Activated B cell treated with CpG ODN at 0.5 μM for 24 hours (primary cell): ENCODE measurements around the gene PI4KA. TPM values are rescaled to one million over a fixed set of nuclear protein-coding genes. Genes with fewer than 3 reads are reported as not detected.
"Not testable (repeated sequence)": the region's sequence is repeated elsewhere in the genome, so short reads cannot be mapped to it uniquely, and the experiment has no call there.

Experiments used
- ATAC-seq: fragments of 200-7000 bp; cut with Tn5 transposase; one replicate; pipeline ENCODE4 v1.10.0; 2021; ENCODE audit warnings: low read depth, mild to moderate bottlenecking, moderate library complexity
- CTCF ChIA-PET: fragments of 350-600 bp; sonication (Branson Sonifier 250); formaldehyde crosslinking; loops from one replicate; lab custom pipeline; 2021; ENCODE audit warnings: antibody characterized with exemption; lab: Charles Lee
- POLR2A ChIA-PET: fragments of 350-600 bp; sonication (Branson Sonifier 250); formaldehyde crosslinking; loops from one replicate; lab custom pipeline; 2021; ENCODE audit warnings: antibody characterized with exemption; lab: Charles Lee
- DNase-seq: peaks from one replicate; pipeline ENCODE4 v3.0.0; 2022
- H3K27ac Mint-ChIP-seq: one replicate; pipeline ENCODE4 v1.8.0; 2020; ENCODE audit warnings: mixed read lengths
- H3K27me3 Mint-ChIP-seq: one replicate; pipeline ENCODE4 v1.8.0; 2021; ENCODE audit warnings: mixed read lengths
- H3K36me3 Mint-ChIP-seq: one replicate; pipeline ENCODE4 v1.8.0; 2021; ENCODE audit warnings: low read depth, mixed read lengths
- H3K4me1 Mint-ChIP-seq: one replicate; pipeline ENCODE4 v1.8.0; 2021; ENCODE audit warnings: mixed read lengths
- H3K4me3 Mint-ChIP-seq: one replicate; pipeline ENCODE4 v1.8.0; 2020; ENCODE audit warnings: mild to moderate bottlenecking, mixed read lengths
- H3K9me3 Mint-ChIP-seq: one replicate; pipeline ENCODE4 v1.8.0; 2020; ENCODE audit warnings: mixed read lengths
- intact Hi-C: fragments of 100-400 bp; cut with micrococcal nuclease; formaldehyde crosslinking; loops from one replicate; pipeline ENCODE4 v1.15.1; 2024
- total RNA-seq: library from RNA; stranded (reverse); gene quantifications from 2 replicates; pipeline ENCODE4 v1.2.3, GENCODE V29; 2022
- TF ChIP-seq, protein P1 (sequence below): fragments of 200-600 bp; IDR thresholded peaks from one replicate; pipeline ENCODE4 v1.8.0; 2022; ENCODE audit warnings: antibody characterized with exemption, mild to moderate bottlenecking

PI4KA gene
- total RNA-seq, 1 donor from 2014 or later: 114 TPM

- intact Hi-C loops: no loop called here
- POLR2A ChIA-PET: no interaction called here
- TF ChIP-seq, protein P1, sequence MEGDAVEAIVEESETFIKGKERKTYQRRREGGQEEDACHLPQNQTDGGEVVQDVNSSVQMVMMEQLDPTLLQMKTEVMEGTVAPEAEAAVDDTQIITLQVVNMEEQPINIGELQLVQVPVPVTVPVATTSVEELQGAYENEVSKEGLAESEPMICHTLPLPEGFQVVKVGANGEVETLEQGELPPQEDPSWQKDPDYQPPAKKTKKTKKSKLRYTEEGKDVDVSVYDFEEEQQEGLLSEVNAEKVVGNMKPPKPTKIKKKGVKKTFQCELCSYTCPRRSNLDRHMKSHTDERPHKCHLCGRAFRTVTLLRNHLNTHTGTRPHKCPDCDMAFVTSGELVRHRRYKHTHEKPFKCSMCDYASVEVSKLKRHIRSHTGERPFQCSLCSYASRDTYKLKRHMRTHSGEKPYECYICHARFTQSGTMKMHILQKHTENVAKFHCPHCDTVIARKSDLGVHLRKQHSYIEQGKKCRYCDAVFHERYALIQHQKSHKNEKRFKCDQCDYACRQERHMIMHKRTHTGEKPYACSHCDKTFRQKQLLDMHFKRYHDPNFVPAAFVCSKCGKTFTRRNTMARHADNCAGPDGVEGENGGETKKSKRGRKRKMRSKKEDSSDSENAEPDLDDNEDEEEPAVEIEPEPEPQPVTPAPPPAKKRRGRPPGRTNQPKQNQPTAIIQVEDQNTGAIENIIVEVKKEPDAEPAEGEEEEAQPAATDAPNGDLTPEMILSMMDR: no peak
- H3K4me1 Mint-ChIP-seq: no peaks in the 10 kb centered on the region
- H3K4me3 Mint-ChIP-seq: no peak overlapping the region
- ATAC-seq: no peak
- no peak for DNase-seq
- H3K27me3 Mint-ChIP-seq: peaks cover 21% of the 10 kb centered on the region
- H3K9me3 Mint-ChIP-seq: no peaks in the 10 kb centered on the region
- H3K36me3 Mint-ChIP-seq: no peaks in the 10 kb centered on the region
- H3K27ac Mint-ChIP-seq: no peak overlapping the region
- CTCF ChIA-PET: no interaction called here
These were observed 185.1 kb downstream of the PI4KA start for GRCh38 chr22:20673295-20674195.

GRCh38 chr22:20672732-20673131 is 185.9 kb downstream of the PI4KA start:
- no peak for ATAC-seq
- POLR2A ChIA-PET: no interaction called here
- H3K9me3 Mint-ChIP-seq: no peaks in the 10 kb centered on the region

GRCh38 chr22:20672082-20672424 is 186.6 kb downstream of the PI4KA start:
- ATAC-seq: no peak
- CTCF ChIA-PET: no interaction called here
- no peak for DNase-seq
- Mint-ChIP-seq H3K27me3 (peaks cover 18% of the 10 kb centered on the region), H3K9me3 (no peaks in the 10 kb centered on the region), H3K4me3 (no peak overlapping the region), H3K36me3 (no peaks in the 10 kb centered on the region), H3K27ac (no peak overlapping the region), H3K4me1 (no peaks in the 10 kb centered on the region)
- TF ChIP-seq, protein P1: no peak
- POLR2A ChIA-PET: no interaction called here
- intact Hi-C loops: no loop called here

More at GRCh38 chr22:20672732-20673131, 185.9 kb downstream of the PI4KA start:
- CTCF ChIA-PET: no interaction called here
- Mint-ChIP-seq H3K36me3 (no peaks in the 10 kb centered on the region), H3K4me1 (no peaks in the 10 kb centered on the region), H3K4me3 (no peak overlapping the region), H3K27me3 (peaks cover 18% of the 10 kb centered on the region), H3K27ac (no peak overlapping the region)
- TF ChIP-seq, protein P1: no peak
- intact Hi-C loops: no loop called here
- no peak for DNase-seq

DNA sequence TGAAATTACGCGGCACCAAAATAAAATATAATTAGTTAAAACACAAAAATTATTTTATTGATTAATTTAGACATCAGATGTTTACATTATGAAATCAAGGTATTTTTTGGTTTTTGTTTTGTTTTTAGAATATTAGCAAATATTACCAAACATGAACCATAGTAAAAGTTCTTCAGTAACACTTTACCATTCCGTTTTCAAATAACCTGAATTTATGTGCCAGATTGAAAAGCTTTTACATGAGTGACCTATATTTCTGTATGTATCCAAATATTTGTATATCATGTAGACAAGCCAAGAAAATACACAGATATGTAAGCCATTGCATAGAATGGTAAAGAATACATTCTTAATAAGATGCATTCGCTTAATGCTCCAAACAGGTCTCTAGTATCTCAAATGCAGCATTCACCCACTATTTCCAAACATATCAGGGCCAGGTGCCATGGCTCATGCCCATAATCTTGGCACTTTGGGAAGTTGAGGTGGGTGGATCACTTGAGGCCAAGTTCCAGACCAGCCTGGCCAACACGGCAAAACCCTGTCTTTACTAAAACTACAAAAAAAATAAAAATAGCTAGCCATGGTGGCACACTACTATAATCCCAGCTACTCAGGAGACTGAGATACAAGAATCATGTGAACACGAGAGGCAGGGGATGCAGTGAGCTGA is 187.1 kb downstream of the PI4KA start:
- H3K36me3 Mint-ChIP-seq: no peaks in the 10 kb centered on the region
- ATAC-seq: no peak
- H3K4me3 Mint-ChIP-seq: no peak overlapping the region
- no peak for DNase-seq
- H3K27ac Mint-ChIP-seq: no peak overlapping the region
- intact Hi-C loops: no loop called here
- TF ChIP-seq, protein P1: no peak
- ChIA-PET CTCF (no interaction called here), POLR2A (no interaction called here)
- H3K4me1 Mint-ChIP-seq: no peaks in the 10 kb centered on the region
- peaks cover 15% of the 10 kb centered on the region for H3K27me3 Mint-ChIP-seq
- no peaks in the 10 kb centered on the region for H3K9me3 Mint-ChIP-seq

GRCh38 chr22:20670457-20671261 is 188.0 kb downstream of the PI4KA start:
- POLR2A ChIA-PET, ATAC-seq, CTCF ChIA-PET, intact Hi-C loops, H3K9me3 Mint-ChIP-seq, H3K27ac Mint-ChIP-seq, DNase-seq, H3K36me3 Mint-ChIP-seq, H3K4me1 Mint-ChIP-seq, H3K4me3 Mint-ChIP-seq: not testable (repeated sequence)
- H3K27me3 Mint-ChIP-seq: peaks cover 10% of the 10 kb centered on the region

DNA sequence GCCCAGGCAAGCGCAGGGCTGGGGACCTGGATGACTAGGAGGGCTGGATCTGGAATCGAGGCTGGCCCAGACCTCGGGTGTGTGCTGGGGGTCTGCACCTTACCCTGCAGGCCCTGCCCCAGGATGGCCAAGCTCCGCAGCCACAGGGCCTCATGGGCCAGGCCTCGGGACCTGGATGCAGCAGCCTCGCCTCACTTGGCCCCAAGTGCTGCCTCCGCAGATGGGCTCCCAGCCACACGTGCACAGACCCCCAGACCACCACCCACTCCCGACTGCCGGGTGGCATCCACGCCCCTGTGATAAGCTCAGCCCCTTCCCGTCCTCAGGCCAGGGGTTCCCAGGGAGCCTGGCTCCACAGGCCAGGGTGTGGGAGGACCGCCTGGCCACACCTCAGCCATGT is 188.7 kb downstream of the PI4KA start:
- H3K27ac Mint-ChIP-seq, H3K4me1 Mint-ChIP-seq, ATAC-seq, DNase-seq, POLR2A ChIA-PET, H3K4me3 Mint-ChIP-seq, CTCF ChIA-PET, intact Hi-C loops, H3K9me3 Mint-ChIP-seq, H3K36me3 Mint-ChIP-seq: not testable (repeated sequence)
- peaks cover 10% of the 10 kb centered on the region for H3K27me3 Mint-ChIP-seq

DNA sequence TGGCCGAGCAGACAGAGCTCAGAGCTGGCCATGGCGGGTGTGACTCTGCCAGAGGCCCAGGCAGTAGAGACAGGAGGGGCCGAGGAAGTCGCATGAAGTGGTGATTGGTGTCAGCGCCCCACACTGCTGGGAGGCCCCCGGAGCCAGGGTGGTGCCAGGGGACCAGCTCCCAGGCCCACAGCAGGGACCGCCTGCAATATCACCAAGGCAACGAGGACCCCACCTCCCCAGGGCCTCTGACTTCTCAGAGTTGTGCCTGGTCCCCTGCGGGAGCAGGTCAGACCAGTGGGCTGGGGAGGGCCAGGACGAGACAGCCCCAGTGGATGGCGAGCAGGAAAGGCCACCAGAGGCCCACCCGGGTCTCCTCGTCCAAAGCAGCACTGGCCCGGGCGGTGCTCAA is 189.1 kb downstream of the PI4KA start:
- intact Hi-C loops, H3K4me3 Mint-ChIP-seq, H3K36me3 Mint-ChIP-seq, POLR2A ChIA-PET, CTCF ChIA-PET, DNase-seq, H3K9me3 Mint-ChIP-seq, H3K27ac Mint-ChIP-seq, ATAC-seq, H3K4me1 Mint-ChIP-seq: not testable (repeated sequence)
- H3K27me3 Mint-ChIP-seq: peaks cover 12% of the 10 kb centered on the region

DNA sequence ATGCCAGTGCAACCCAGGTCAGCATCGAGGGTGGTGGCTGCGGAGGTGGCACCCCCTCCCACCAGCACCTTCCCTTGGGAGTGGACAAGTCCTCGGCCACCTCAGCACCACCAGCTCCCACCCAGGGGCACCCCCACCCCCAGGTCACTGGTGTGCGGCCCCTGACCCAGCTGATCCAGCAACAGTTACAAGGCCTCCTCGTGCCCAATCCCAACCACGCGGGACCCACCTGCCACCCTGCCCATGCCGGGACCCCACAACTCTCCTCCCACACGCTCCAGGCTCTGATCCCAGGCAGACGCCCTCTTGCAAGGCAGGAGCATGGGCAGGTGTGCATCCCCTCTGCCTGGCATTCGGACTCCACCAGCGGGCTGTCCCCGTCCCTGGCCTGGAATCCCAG is 189.8 kb downstream of the PI4KA start:
- H3K27me3 Mint-ChIP-seq, DNase-seq, ATAC-seq, H3K4me1 Mint-ChIP-seq, H3K4me3 Mint-ChIP-seq, CTCF ChIA-PET, POLR2A ChIA-PET, H3K36me3 Mint-ChIP-seq, H3K9me3 Mint-ChIP-seq, intact Hi-C loops, H3K27ac Mint-ChIP-seq: not testable (repeated sequence)
